ENCODE data around the gene SERPINE2. TPM values are rescaled to one million over a fixed set of nuclear protein-coding genes. Genes with fewer than 3 reads are reported as not detected.

Gene SERPINE2
- total and polyA plus RNA-seq, 7 donors, result 2.1 to 20.8 (median 2.7) TPM

GRCh38 chr2:223981241-223981640 is 57.8 kb downstream of the SERPINE2 start:
- ATAC-seq (no peak), DNase-seq (no peak)
- H3K27me3 ChIP-seq (ENCODE audit: insufficient read depth in 3 of 3, low read length in 2 of 3), result no peaks in the 10 kb centered on the region
- TF ChIP-seq CTCF (IDR thresholded peaks at IDR 0.05), result no peak
- H3K4me3 ChIP-seq, result no peak overlapping the region
- intact Hi-C loops (cut with DNase I), result no loop called here
- WGBS, 3 donors, result 82 to 94% (median 93%) methylated on average over 1 of the region's 1 CpG
- no peak overlapping the region for H3K27ac ChIP-seq
- H3K4me1 ChIP-seq, result no peaks in the 10 kb centered on the region
- H3K36me3 ChIP-seq (ENCODE audit: insufficient read depth in 1 of 2, low read depth in 1 of 2), result peaks cover 0 to 18% of the 10 kb centered on the region in 2 donors
- no peaks in the 10 kb centered on the region for H3K9me3 ChIP-seq

GRCh38 chr2:223980803-223981202 is 58.3 kb downstream of the SERPINE2 start:
- Histone ChIP-seq H3K9me3 (no peaks in the 10 kb centered on the region), H3K4me3 (no peak overlapping the region), H3K27me3 (ENCODE audit: insufficient read depth in 3 of 3, low read length in 2 of 3) (no peaks in the 10 kb centered on the region), H3K27ac (no peak overlapping the region), H3K4me1 (no peaks in the 10 kb centered on the region), H3K36me3 (ENCODE audit: insufficient read depth in 1 of 2, low read depth in 1 of 2) (peaks cover 0 to 18% of the 10 kb centered on the region in 2 donors)
- no peak for DNase-seq
- intact Hi-C loops (cut with DNase I), result no loop called here
- WGBS, 3 donors, result 63 to 76% (median 75%) methylated on average over 4 of the region's 4 CpGs
- TF ChIP-seq CTCF (IDR thresholded peaks at IDR 0.05), result no peak
- ATAC-seq, result no peak

GRCh38 chr2:223980397-223980735 is 58.7 kb downstream of the SERPINE2 start:
- H3K4me1 ChIP-seq, result no peaks in the 10 kb centered on the region
- H3K27me3 ChIP-seq (ENCODE audit: insufficient read depth in 3 of 3, low read length in 2 of 3), result no peaks in the 10 kb centered on the region
- no peak for TF ChIP-seq CTCF (IDR thresholded peaks at IDR 0.05)
- WGBS, 3 donors, result 30 to 49% (median 41%) methylated on average over 1 of the region's 1 CpG
- intact Hi-C loops (cut with DNase I), result no loop called here
- no peak overlapping the region for H3K4me3 ChIP-seq
- no peak overlapping the region for H3K27ac ChIP-seq
- ATAC-seq (no peak), DNase-seq (no peak)
- no peaks in the 10 kb centered on the region for H3K9me3 ChIP-seq
- H3K36me3 ChIP-seq (ENCODE audit: insufficient read depth in 1 of 2, low read depth in 1 of 2), result peaks cover 0 to 18% of the 10 kb centered on the region in 2 donors

GRCh38 chr2:223979730-223980396 is 59.2 kb downstream of the SERPINE2 start:
- Histone ChIP-seq H3K4me3 (no peak overlapping the region), H3K4me1 (no peaks in the 10 kb centered on the region), H3K9me3 (no peaks in the 10 kb centered on the region), H3K36me3 (ENCODE audit: insufficient read depth in 1 of 2, low read depth in 1 of 2) (peaks cover 0 to 18% of the 10 kb centered on the region in 2 donors), H3K27me3 (ENCODE audit: insufficient read depth in 3 of 3, low read length in 2 of 3) (no peaks in the 10 kb centered on the region), H3K27ac (no peak overlapping the region)
- intact Hi-C loops (cut with DNase I), result no loop called here
- WGBS, 3 donors, result 65 to 69% (median 68%) methylated on average over 2 of the region's 2 CpGs
- DNase-seq, result no peak
- no peak for TF ChIP-seq CTCF (IDR thresholded peaks at IDR 0.05)
- no peak for ATAC-seq

- intact Hi-C loops (cut with DNase I), result no loop called here
- no peaks in the 10 kb centered on the region for H3K4me1 ChIP-seq
- peaks cover 0 to 12% of the 10 kb centered on the region in 2 donors for H3K36me3 ChIP-seq (ENCODE audit: insufficient read depth in 1 of 2, low read depth in 1 of 2)
- no peaks in the 10 kb centered on the region for H3K9me3 ChIP-seq
- TF ChIP-seq CTCF (IDR thresholded peaks at IDR 0.05), result no peak
- WGBS, 3 donors, result 74 to 83% (median 76%) methylated on average over 4 of the region's 4 CpGs
- H3K27ac ChIP-seq, result no peak overlapping the region
- ATAC-seq, result no peak
- no peaks in the 10 kb centered on the region for H3K27me3 ChIP-seq (ENCODE audit: insufficient read depth in 3 of 3, low read length in 2 of 3)
- no peak for DNase-seq
- no peak overlapping the region for H3K4me3 ChIP-seq
These were observed 60.6 kb downstream of the SERPINE2 start for GRCh38 chr2:223978451-223978850.

All from psoas muscle (tissue), 8 donors.